Heart right ventricle (tissue), 16 donors: ENCODE data around the gene TPSD1. TPM values are rescaled to one million over a fixed set of nuclear protein-coding genes. Genes with fewer than 3 reads are reported as not detected.

Experiments
- ATAC-seq, 8 donors: fragments of 200-7000 bp; cut with Tn5 transposase; one replicate each; pipeline ENCODE4 v1.9.1; 2020; ENCODE audit warnings: mild to moderate bottlenecking in 8 of 8, moderate library complexity in 8 of 8, moderate number of reproducible peaks in 1 of 8
- DNase-seq, 2 donors: peaks; one replicate each; pipeline ENCODE4 v3.0.0-alpha.2; 2020
- H3K27ac ChIP-seq, 10 donors: fragments of 200-600 bp; sonication (generic) in 2 of 10; one replicate each; pipeline versions ENCODE4 v1.5.0 to v1.8.0; 2020 to 2022; ENCODE audit warnings: mild to moderate bottlenecking in 3 of 10
- H3K27me3 ChIP-seq, 7 donors: fragments of 200-600 bp; one replicate each; pipeline ENCODE4 v1.8.0; 2021 to 2022; ENCODE audit warnings: mild to moderate bottlenecking in 2 of 7
- H3K36me3 ChIP-seq, 9 donors: fragments of 200-600 bp; sonication (generic) in 1 of 9; one replicate each; pipeline versions ENCODE4 v1.5.0 to v1.8.0; 2020 to 2022; ENCODE audit warnings: mild to moderate bottlenecking in 2 of 9
- H3K4me1 ChIP-seq, 9 donors: fragments of 200-600 bp; sonication (generic) in 1 of 9; one replicate each; pipeline versions ENCODE4 v1.5.0 to v1.8.0; 2020 to 2022; ENCODE audit warnings: mild to moderate bottlenecking in 4 of 9
- H3K4me3 ChIP-seq, 10 donors: fragments of 200-600 bp; sonication (generic) in 2 of 10; one replicate each; pipeline versions ENCODE4 v1.5.0 to v1.8.0; 2020 to 2022; ENCODE audit warnings: mild to moderate bottlenecking in 7 of 10, moderate library complexity in 2 of 10
- H3K9me3 ChIP-seq, 11 donors: fragments of 200-600 bp in 10 of 11; sonication (generic) in 2 of 11; one replicate each; pipeline versions ENCODE4 v1.5.0 to v1.8.0; 2013 to 2022; ENCODE audit warnings: mild to moderate bottlenecking in 2 of 11, control low read depth in 1 of 11, moderate library complexity in 1 of 11
- CTCF ChIP-seq, 9 donors: fragments of 200-600 bp; sonication (generic) in 2 of 9; IDR thresholded peaks; one replicate each; pipeline versions ENCODE4 v1.5.0 to v1.8.0; 2021 to 2022; ENCODE audit warnings: antibody characterized with exemption in 9 of 9, mild to moderate bottlenecking in 5 of 9, moderate library complexity in 1 of 9
- WGBS, 2 donors: extraction: QIAGEN DNeasy Blood & Tissue Kit; methylation state at CpG; one replicate each; pipeline ENCODE4 v1.1.7; 2013; ENCODE audit warnings: inconsistent platforms in 1 of 2; 5-methylcytosine and 5-hydroxymethylcytosine counted together
- intact Hi-C, 10 donors: fragments of 100-400 bp; cut with DNase I; formaldehyde crosslinking; loops; one replicate each; pipeline versions ENCODE4 v1.11.1 to v1.14.2; 2022
- polyA plus RNA-seq, 2 donors: library from polyadenylated mRNA; stranded (reverse); fragments of 200-250 nt; gene quantifications; one replicate each; pipeline ENCODE4 v1.2.3, GENCODE V29; 2013
- total RNA-seq, 10 donors: library from RNA; stranded (reverse); fragmentation: NEBNext Ultra II Directional in 3 of 10; extraction: Animal tissue kit (Norgen Biotek cat#: 25700) in 3 of 10; gene quantifications; one replicate each; pipeline versions ENCODE4 v1.2.1 to v1.2.4, GENCODE V29; 2021 to 2023
- donor health status: Arrhythmogenic right ventricular cardiomyopathy.
- donor health status: ischemic (EF 13 %, LVEDD 7.1; RV severe dilation, severe dysfunction).
- donor health status: healthy with polysubstance abuse.
- donor health status: DM: no; HTN: yes; CAD: no.
- donor health status: DM: no; HTN: no; CAD: no.
- donor health status: ischemic (EF 25% LVEDD 6.9; RV normal size, moderate dysfunction).
- donor health status: ischemic (EF 25% LVEDD 5.7; RV mildly dilated, moderate dysfunction).
- donor health status: healthy.
- donor health status: DM: yes; HTN: yes; CAD: no.
- donor health status: Ischemic cardiomyopathy.
- donor health status: ischemic (EF 35%, LVEDD 5.7; RV mildly dilated, moderate dysfunction).
- donor health status: nonischemic (EF 11% LVEDD 7.7; RV severe dilation, severe dysfunction).
- donor health status: DM: yes; HTN: yes; CAD: no.
- donor health status: PGD.
- donor health status: ischemic (EF 29% LVEDD 5.4; RV normal size, mild dysfunction).
- donor health status: nonischemic (EF 23%, LVEDD 6.1; RV moderate dilation, normal function).

TPSD1 gene
- total and polyA plus RNA-seq, 12 donors: 0.12 to 0.51 (median 0.33) TPM; not detected in 7

GRCh38 chr16:1298406-1298805, 42.5 kb downstream of the TPSD1 start:
- 92 to 95% methylated on average over 14 of the region's 14 CpGs for WGBS, 2 donors
- no peaks in the 10 kb centered on the region for H3K36me3 ChIP-seq
- intact Hi-C loops: no loop called here
- no peak for ATAC-seq
- H3K27ac ChIP-seq: no peak overlapping the region
- H3K9me3 ChIP-seq: no peaks in the 10 kb centered on the region
- H3K4me1 ChIP-seq: peaks cover 3 to 16% (median 7%) of the 10 kb centered on the region in 9 donors
- peaks cover 0 to 55% (median 42%) of the 10 kb centered on the region in 7 donors for H3K27me3 ChIP-seq
- TF ChIP-seq CTCF (IDR thresholded peaks at IDR 0.05): no peak
- no peak overlapping the region for H3K4me3 ChIP-seq
- DNase-seq: no peak

- Histone ChIP-seq H3K4me3 (no peak overlapping the region), H3K27me3 (peaks cover 0 to 48% (median 36%) of the 10 kb centered on the region in 7 donors), H3K27ac (no peak overlapping the region), H3K9me3 (no peaks in the 10 kb centered on the region), H3K4me1 (peaks cover 3 to 18% (median 9%) of the 10 kb centered on the region in 9 donors), H3K36me3 (no peaks in the 10 kb centered on the region)
- TF ChIP-seq CTCF (IDR thresholded peaks at IDR 0.05): no peak
- ATAC-seq: no peak
- intact Hi-C loops: no loop called here
- DNase-seq: no peak
- 73 to 79% methylated on average over 30 to 31 of the region's 31 CpGs for WGBS, 2 donors
Observed at GRCh38 chr16:1299012-1299867, 43.4 kb downstream of the TPSD1 start.

- Histone ChIP-seq H3K36me3 (no peaks in the 10 kb centered on the region), H3K27ac (no peak overlapping the region), H3K9me3 (no peaks in the 10 kb centered on the region), H3K27me3 (peaks cover 0 to 47% (median 34%) of the 10 kb centered on the region in 7 donors), H3K4me1 (peaks cover 3 to 20% (median 9%) of the 10 kb centered on the region in 9 donors), H3K4me3 (no peak overlapping the region)
- ATAC-seq (no peak), DNase-seq (no peak)
- WGBS, 2 donors: 80 to 85% methylated on average over 12 of the region's 12 CpGs
- intact Hi-C loops: no loop called here
- TF ChIP-seq CTCF (IDR thresholded peaks at IDR 0.05): no peak
Observed at GRCh38 chr16:1299868-1300203, 44.0 kb downstream of the TPSD1 start.

GRCh38 chr16:1300664-1301476, 45.0 kb downstream of the TPSD1 start:
- WGBS, 2 donors: 9 to 10% methylated on average over 41 to 42 of the region's 42 CpGs
- no peaks in the 10 kb centered on the region for H3K9me3 ChIP-seq
- DNase-seq (peak; percentile 55 to 74), ATAC-seq (peak; percentile 51 to 80 (median 75))
- no peaks in the 10 kb centered on the region for H3K36me3 ChIP-seq
- H3K27me3 ChIP-seq: peaks cover 0 to 45% (median 31%) of the 10 kb centered on the region in 7 donors
- TF ChIP-seq CTCF (IDR thresholded peaks at IDR 0.05): peak; percentile 64 to 94 (median 85)
- H3K4me1 ChIP-seq: peaks cover 3 to 20% (median 9%) of the 10 kb centered on the region in 9 donors
- H3K4me3 ChIP-seq: peak overlapping the region in 4 of 10 donors; percentile 1 to 26 (median 14)
- intact Hi-C loops: no loop called here
- no peak overlapping the region for H3K27ac ChIP-seq
